HG03469 (cell line): Measurements from ENCODE around the gene RABGAP1.

ENCODE experiments used
- ATAC-seq: cut with Tn5 transposase; IDR thresholded peaks from one replicate; pipeline ENCODE4 v1.9.1; 2021; ENCODE audit warnings: mild to moderate bottlenecking, moderate library complexity, moderate number of reproducible peaks; ENCODE audit not compliant: unreplicated experiment

The RABGAP1 gene

DNA sequence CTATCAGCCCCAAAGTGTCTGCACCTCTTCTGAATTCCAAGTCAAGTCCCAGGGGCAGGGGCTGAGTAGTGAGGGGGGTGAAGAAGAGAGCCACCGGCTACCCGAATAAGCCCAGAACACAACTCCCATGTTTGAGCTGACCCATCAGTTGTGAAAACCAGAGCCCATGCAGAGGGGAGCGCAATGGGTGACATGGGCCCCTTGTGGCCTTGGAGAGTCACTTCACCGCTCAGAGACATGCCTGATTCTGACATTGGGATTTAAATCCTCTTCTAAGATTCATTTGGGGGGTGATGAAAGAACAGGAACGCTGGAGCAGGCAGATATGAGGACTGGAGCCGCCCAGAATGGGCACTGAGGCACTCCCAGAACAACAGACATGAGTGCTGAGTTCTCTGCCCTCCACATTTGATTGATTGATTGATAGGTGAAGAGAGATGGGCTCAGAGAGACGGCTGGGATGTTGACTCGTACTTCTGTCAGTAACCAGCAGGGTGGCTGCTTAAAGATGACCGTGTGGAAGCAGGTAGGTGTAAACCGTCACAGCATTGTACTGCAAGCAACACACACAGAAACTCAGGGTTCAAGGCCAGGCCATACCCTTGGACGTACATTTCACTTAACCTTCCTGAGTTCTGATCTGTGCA, 166.9 kb downstream of the RABGAP1 start:
- ATAC-seq = no peak

DNA sequence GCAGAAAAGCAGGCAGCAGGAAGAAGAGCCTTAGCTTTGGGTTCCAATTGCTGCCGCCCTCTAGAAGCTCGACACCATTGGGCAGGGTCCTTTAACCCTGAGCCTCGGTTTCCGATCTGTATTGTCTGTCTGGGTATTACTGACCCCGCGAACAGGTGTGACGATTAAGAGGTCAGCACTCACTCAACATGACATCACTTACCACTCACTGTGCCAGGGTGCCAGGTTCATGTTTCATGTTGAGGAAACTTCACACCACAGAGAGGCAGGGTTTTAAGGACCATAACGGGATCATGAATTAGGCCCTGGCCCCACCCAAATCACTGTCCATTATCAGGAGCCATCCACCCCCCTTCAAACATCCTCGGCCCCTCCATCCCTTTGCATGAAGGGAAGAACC, 168.2 kb downstream of the RABGAP1 start:
- ATAC-seq = no peak

DNA sequence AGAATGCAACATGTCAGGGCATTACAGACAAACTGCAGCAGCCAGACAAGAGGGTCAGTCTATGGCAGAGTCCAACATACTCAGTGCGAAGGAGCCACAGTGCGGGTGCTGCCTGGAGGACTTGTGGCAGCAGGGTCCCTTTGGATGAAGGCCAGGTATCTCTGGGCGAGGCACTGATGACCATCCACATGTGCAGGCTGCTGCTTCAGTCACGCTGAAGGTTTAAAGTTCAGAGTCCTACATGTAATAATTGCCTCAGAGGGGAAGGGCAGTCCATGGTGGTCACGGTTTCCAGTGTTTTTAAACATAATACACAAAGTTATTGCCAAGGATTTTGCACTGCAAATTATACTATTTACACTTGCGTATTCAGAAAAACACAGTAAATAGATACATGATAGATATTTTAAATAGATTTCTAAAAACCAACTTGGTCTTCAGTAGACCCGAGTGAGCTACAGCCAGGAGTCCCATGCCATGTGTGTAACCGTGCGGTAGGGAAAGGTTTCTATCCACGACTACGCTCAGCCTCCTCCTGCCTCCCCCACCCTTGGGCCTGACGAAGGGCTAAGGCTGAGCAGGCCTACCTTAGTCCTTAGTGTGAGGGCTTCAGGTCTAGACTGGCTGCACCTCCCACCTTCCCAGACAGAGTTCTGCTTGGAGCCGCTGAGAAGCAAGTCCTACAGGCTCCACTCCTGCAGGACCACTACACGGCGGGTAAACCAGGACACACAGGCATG, 168.9 kb downstream of the RABGAP1 start:
- no peak for ATAC-seq

DNA sequence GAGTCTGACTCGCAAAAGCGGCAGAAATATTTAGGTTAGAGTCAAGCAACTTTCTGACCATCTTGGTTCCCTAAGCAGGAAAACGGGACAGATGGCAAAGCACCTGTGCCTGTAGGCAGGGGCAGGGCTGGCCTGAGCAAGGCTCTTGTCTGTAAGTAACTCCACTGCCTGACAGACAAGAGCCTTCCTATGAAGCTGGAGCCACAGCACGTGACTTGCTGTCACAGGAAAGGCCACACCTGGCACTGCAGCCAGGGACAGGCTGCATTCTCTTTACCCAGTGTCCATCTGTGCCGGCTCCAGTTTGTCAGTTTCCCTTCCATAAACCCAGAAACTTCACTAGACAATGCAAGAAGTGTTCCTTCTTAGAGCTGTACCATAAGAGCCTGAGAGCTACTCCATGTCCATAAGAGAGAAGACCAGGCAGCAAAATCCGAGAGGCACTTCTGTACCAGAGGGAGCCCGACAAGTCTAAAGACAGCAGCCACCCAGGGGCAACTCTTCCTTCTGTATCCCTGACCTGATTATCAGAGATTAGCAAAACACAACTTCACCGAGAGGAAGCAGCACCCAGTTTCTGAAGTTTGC, 170.7 kb downstream of the RABGAP1 start:
- no peak for ATAC-seq

DNA sequence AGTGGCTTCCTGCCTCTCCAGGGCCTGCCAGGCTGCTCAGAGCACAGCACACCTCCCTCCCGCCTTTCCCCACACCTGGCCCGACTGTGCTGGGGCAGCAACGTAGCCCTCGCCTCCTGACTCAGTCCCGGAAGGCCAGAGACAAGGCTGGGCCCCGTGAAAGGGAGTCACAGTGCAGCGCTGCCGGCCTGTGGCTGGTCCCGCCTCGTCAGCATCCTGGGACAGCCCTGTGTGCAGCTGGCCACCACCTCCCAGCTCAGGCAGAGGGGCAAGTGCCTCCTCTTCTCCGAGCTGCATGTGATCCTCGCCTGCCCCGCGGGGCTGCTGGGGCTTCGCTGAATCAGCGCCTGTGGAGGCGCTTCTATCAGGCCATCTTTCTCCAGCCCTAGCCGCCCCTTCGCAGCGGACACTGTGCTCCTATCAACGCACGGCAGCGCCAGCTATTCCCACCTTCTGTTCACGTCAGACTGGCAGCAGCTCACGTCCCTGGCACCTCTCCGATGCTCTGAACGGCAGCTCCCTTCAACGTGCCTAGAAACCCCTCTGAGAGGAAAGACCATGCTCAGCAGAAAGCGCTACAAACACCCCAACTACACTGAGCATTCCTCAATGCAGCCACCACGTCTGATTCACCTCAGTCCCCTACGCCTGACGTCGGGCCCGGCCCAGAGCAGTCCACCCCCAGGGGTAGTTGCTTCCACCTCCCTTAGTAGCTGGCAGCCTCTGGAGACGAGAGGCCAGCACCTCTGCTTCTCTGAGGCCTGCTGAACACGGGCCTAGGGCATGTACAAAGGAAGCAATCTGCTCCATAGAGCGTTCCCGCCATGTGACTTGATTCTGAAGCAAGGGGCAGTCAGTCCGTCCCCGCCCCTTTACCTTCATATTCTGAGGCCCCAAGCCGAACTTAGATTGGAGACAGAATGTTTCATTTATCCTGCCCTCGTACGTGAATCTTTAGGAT, 171.5 kb downstream of the RABGAP1 start:
- ATAC-seq = no peak

DNA sequence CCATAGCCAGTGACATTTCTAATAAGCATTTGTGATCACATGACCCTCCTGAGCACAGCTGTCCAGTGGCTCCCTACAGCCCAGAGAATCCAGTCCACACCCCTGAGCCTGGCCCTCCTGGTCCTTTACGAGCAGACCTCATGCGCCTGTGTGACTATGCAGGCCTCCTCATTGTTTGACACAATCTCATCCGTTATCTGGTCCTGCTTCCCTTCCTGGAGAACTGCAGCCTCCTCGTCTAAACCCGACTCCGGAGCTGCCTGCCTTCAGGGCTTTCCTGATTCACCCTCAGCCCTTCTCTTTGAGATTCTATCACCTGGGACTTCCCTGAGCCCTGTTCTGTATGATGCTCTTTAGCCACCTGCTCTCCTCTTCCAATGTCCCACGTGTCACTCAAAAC, 172.4 kb downstream of the RABGAP1 start:
- ATAC-seq = no peak

DNA sequence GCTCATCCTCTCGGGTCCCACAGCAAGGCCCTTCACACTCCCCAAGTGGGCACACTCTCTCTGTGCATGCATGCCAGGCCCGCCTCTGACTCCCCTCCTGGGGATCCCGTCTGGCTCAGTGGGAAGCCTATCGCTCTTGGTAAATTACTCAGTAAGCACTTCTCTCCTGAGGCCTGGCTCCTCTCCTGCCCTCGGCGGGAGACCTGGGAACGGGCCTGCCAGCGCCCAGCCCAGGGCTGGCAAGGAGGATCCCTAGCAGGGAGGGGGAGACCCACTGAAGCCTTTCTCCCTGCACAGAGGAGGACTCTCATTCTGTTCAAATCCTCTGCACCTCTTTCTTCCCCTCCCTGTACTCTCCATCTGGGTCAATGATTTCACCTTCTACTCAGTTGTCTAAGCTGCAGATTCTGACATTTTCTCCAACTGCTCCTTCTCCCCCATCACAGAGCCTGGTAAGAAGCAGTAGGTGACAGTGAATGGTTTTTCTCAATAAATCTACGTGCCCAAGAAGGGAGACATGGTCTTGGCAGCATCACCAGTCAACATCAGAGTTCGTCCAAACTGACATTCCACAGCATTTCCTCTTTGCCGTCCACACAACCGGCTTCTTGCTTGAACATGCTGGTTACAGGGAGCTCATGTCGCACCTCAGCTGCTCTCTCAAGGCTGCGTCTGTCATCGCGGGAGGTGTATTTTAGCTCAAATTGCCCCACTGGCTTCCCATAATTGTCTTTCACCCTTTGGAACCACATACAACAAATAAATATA, 174.5 kb downstream of the RABGAP1 start:
- ATAC-seq = no peak

DNA sequence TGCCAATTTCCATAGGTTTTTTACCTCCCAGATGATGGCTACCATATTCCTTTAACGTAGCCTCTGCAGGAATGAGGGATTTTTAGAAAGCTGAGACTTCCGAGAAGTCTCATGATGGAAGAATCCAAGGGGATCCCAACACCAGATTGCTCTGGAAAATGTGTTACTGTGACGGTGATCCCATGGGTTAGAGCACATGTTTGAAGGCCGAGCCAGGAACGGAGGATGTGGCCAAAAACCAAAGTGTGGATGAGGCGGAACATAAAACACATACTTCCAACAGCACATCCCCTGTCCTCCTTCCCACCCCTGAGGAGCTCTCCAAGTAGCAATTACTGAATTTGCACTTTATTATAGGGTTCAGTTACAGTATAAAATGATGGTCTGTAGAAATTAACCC, 175.2 kb downstream of the RABGAP1 start:
- no peak for ATAC-seq

DNA sequence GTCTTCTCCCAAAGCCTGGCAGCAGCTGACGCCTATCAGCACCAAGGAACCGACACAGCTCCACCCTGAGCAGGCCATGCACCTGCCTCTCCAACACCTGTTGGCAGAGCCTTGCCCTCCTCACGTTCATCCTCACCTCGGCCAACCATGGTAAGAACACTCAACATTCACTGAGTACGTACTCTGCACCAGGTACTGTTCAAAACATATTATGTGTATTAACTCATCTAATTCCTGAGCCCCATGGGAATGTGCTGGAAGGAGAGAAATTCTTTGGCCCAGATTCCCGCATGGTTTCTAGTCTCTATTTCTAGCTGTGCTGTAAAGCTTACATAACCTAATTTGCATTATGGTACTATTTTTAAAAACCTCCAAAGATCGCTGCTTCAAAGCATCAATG, 178.7 kb downstream of the RABGAP1 start:
- ATAC-seq = no peak

DNA sequence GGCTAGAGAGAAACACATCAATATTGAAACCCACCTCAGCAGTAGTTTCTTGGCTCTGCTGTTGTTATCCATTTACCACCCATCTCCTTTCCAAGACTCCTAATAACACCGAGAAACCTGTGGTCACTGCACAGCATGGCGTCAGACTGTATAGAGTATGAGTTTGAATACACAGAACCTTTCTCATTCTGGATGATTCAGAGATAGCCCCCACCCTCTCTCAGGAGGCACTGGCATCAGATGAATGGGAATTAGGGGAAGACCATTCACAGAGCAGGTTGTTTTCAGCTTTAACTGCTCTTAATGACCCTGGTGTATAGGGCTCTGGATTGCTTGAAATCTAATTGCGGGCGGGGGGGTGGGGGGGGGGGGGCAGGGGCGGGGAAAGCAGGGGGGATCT, 179.3 kb downstream of the RABGAP1 start:
- ATAC-seq = no peak

DNA sequence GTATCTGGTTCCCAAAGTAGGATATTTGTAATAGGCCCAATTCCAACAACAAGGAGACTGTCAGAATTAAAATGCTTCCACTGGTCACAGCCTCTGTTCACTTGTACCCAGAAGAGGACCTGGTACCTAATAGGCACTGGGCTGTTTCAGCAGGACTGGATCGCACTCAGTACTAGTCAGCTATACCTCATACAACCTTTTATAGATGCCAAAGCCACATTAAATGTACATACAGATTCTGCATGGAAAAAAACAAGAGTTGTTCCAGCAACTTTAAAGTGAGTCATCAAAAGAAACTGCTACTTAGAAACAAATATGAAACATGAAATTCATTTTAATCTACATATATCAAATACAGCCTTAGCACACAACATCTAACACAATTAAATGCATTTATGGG, 180.1 kb downstream of the RABGAP1 start:
- no peak for ATAC-seq

DNA sequence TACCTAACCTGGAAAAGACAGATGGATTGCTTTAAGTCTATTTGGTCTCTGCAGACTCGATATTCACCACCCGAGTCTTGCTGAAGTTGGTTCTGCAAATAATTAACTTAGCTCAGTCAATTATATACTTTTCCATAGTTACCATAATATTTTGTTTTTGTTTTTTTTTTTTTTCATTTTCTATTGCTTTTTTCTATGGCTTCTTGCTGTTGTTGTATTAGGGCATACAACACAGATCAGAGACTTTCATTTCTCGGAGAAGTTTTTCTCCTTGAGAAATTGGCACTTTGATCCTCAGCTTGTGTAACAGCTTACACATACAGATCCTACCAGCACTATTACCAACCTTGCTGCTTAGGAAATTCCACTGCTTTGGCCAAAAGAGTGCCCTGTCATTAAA, 180.6 kb downstream of the RABGAP1 start:
- ATAC-seq = no peak

DNA sequence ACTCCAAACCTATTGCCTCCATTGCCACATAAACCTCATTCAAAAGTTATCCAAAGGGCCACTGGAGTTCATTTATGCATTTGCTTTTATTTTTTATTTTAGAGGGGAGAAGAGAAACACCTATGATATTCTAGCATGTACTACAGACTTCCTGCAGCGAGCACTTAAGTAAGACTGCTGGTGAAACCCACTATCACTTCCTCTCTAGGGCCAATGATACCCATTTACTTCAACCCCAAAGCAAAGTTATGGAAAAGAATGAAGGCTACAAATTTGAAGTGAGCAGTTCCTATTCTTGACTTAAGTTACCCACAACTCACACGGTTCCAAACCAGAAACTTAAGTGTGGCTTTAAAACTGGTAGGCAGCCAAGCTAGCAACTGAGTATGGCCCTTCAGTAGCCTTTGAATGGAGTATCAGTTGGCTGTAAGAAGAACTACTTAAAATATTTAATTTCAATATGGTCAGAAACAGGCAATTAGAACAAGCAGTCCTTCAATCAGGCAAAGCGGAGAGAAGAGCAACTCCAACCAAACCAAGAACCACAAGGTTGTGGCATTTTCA, 186.8 kb downstream of the RABGAP1 start:
- ATAC-seq = no peak

DNA sequence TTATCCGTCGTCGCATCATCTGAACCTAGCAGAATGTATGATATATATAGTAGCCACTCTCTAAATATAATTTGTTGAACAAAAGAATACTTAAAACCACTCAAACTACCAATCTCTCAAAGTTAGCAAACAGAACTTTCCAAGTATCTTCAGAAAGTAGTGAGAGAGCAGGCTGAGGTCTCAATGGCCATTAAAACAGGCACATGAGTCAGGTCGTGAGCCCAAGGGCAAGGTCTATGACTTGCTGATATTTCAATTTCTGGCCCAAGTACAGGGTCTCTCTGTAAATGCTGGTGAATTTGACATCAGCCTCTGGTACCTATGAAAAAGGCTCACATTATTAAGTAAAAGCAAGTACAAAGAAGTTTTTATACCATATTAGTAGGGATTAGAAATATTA, 187.8 kb downstream of the RABGAP1 start:
- no peak for ATAC-seq

DNA sequence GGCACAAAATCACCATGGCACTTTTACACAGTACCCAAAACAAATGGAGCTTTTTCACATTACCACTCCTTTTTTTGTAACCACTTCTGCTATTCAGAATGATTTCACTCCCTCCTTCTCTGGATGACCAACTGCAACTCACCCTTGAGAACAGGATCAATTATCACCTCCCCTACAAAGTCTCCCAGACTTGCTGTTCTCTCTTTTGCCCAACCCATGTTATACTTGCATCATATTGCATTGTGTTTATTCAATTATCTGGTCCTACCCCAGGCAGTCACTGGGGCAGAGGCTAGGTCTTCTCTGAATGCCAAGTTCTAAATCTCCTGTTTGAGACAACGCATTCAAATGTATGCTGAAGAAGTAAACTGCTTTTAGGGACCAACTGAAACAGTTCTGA, 188.6 kb downstream of the RABGAP1 start:
- no peak for ATAC-seq

DNA sequence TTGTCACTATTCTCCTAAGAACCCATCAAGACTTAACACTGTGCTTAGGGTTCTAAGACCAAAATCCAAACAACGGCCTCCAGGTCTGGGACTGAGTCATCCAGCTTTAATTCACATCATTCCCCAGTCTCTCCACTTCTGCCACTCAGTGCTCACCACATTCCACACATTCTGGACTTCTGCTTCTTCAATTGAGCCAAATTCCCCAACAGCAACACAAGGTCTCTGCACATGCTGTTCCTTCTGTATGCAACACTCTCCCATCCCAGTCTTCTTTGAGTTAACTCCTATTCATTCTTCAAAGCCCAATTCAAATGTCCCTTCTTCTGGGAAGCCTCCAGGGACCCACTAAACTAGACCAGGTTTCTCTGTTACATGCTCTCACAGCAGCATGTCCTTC, 190.4 kb downstream of the RABGAP1 start:
- ATAC-seq = no peak

DNA sequence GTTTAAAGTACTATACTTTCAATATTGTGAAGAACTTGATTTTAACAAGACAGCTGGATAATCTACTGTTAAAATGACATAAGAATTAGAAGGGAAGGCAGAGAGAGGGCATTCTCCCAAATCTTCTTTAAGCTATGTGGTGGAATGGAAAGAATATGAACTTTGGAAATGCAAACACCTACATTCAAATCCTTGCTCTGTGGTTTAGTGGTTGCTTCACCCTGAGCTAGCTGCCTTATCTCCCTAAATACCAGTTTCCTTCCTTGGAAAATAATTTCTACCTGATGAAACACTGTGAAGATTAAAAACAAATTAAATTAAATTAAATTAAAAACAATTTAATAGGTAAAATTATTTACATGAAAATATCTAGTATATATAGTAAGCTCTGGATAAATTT, 191.2 kb downstream of the RABGAP1 start:
- no peak for ATAC-seq

DNA sequence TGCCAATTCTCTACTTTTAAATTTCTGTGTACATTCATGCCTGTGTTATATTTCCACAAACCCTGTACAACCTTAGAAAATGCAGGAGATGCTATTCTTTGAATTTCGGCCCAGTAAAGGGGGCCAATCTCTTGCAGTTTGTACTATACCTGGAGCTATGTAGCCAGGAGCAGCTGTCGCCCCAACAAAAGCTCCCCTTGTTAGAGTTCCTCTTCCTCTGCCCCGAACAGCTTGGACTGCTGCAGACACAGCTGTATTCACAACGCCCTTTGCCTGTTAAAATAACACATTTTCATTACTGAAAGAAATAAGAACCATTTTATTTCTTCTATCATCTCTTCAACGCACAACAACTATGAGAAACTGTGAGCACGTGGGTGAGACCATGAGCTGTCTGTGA, 191.9 kb downstream of the RABGAP1 start:
- no peak for ATAC-seq

DNA sequence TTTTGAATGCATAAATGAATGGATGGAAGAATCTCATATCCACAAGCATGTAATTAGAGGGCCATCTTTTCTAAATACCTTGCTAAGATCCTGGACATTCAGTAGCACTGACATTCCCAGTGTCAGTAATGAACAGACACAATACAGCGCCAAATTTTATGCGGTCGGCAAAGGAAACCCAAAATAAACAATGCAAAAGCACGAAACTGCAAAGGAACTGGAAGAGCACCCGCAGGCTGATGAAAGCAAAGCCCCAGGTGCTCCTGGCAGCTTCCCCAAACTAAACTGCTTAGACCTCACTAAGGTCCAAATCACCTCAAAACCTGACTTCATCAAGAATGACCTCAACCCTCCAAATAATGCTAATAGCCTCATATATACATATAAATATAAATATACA, 194.6 kb downstream of the RABGAP1 start:
- ATAC-seq = no peak

DNA sequence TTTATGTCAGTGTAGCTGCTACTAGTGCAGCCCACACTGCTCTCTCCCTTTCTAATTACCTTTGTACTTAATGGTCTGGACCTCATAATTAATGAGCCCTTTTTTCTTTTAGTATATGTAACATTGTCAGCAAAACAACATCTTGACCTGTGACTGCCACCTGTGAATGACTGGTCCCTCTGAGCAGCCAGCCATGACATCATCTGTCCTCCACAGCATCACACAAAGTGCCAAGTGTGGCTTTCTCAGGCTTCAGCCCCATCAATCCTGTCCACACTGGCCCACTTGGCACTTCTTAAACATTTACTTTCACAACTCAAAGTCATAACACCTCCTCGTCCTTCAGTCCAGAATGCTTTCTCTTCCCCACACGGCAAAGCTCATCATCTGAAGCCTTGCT, 197.3 kb downstream of the RABGAP1 start:
- ATAC-seq = no peak
